ENCODE results near the gene BANK1.

Gene BANK1

GRCh38 chr4:101967697-101968346, 177.3 kb downstream of the BANK1 start:
- DNase-seq: no peak

- DNase-seq: no peak
Observed at GRCh38 chr4:101968364-101968763, 177.8 kb downstream of the BANK1 start.

- no peak for DNase-seq
Observed at GRCh38 chr4:101969965-101970364, 179.4 kb downstream of the BANK1 start.

GRCh38 chr4:101970547-101971155, 180.1 kb downstream of the BANK1 start:
- no peak for DNase-seq

- DNase-seq: no peak
Observed at GRCh38 chr4:101972791-101973190, 182.3 kb downstream of the BANK1 start.

- no peak for DNase-seq
Observed at GRCh38 chr4:101973361-101973760, 182.8 kb downstream of the BANK1 start.

GRCh38 chr4:101977076-101977475, 186.5 kb downstream of the BANK1 start:
- no peak for DNase-seq

- peak; percentile 51 for DNase-seq
Observed at GRCh38 chr4:101981756-101982155, 191.2 kb downstream of the BANK1 start.

GRCh38 chr4:101983835-101984234, 193.3 kb downstream of the BANK1 start:
- DNase-seq: no peak

GRCh38 chr4:101987623-101988243, 197.2 kb downstream of the BANK1 start:
- no peak for DNase-seq

- DNase-seq: no peak
Observed at GRCh38 chr4:101989551-101989950, 199.0 kb downstream of the BANK1 start.

GRCh38 chr4:101992446-101992845, 201.9 kb downstream of the BANK1 start:
- DNase-seq: no peak

GRCh38 chr4:101993002-101993841, 202.7 kb downstream of the BANK1 start:
- DNase-seq: no peak

GRCh38 chr4:101993842-101994775, 203.6 kb downstream of the BANK1 start:
- no peak for DNase-seq

GRCh38 chr4:102007959-102008425, 217.5 kb downstream of the BANK1 start:
- DNase-seq: peak; percentile 33

GRCh38 chr4:102008711-102009110, 218.2 kb downstream of the BANK1 start:
- DNase-seq: no peak

- DNase-seq: no peak
Observed at GRCh38 chr4:102022343-102022742, 231.8 kb downstream of the BANK1 start.

GRCh38 chr4:102027961-102028360, 237.4 kb downstream of the BANK1 start:
- no peak for DNase-seq

- DNase-seq: no peak
Observed at GRCh38 chr4:102031406-102031805, 240.9 kb downstream of the BANK1 start.

GRCh38 chr4:102036016-102036415, 245.5 kb downstream of the BANK1 start:
- DNase-seq: no peak

- DNase-seq: no peak
Observed at GRCh38 chr4:102036619-102037376, 246.3 kb downstream of the BANK1 start.
